ENCODE data around the gene ODF4.

- TF ChIP-seq GABPA (IDR thresholded peaks at IDR 0.05; ENCODE audit: low read depth) (no peak), CTCF (IDR thresholded peaks at IDR 0.05) (no peak), RFX5 (IDR thresholded peaks at IDR 0.05; ENCODE audit: low read length) (no peak), TEAD4 (IDR thresholded peaks at IDR 0.05; ENCODE audit: borderline replicate concordance, insufficient read depth) (no peak), USF1 (IDR thresholded peaks at IDR 0.05; ENCODE audit: borderline replicate concordance, low read depth) (no peak), SMC3 (IDR thresholded peaks at IDR 0.05; ENCODE audit: low read depth, low read length) (no peak), MAX (IDR thresholded peaks at IDR 0.05; ENCODE audit: low read depth) (no peak), EP300 (IDR thresholded peaks at IDR 0.05; ENCODE audit: borderline replicate concordance in 1 of 2, low read depth in 1 of 2, low read length in 1 of 2) (no peak), USF2 (IDR thresholded peaks at IDR 0.05; ENCODE audit: borderline replicate concordance, low read depth, low read length) (no peak), POLR2AphosphoS5 (IDR thresholded peaks at IDR 0.05; ENCODE audit: low read depth, low read length) (no peak), GATA2 (CRISPR knock-in tag; IDR thresholded peaks at IDR 0.05) (no peak), ZBTB33 (IDR thresholded peaks at IDR 0.05; ENCODE audit: borderline replicate concordance, low read depth) (no peak), TAF1 (IDR thresholded peaks at IDR 0.05; ENCODE audit: borderline replicate concordance, low read depth, low read length) (no peak), IRF3 (IDR thresholded peaks at IDR 0.05; ENCODE audit: low read depth, low read length) (no peak)
These were observed 45.3 kb upstream of the ODF4 start for GRCh38 chr17:8294361-8294760.
